Tibial nerve (tissue), 4 donors: Measurements from ENCODE around the gene HNRNPUL1. TPM values are rescaled to one million over a fixed set of nuclear protein-coding genes. Genes with fewer than 3 reads are reported as not detected.

Source experiments
- DNase-seq, 2 donors: peaks; one replicate each; pipeline ENCODE4 v3.0.0-alpha.2; 2019; ENCODE audit warnings: low spot score in 2 of 2
- H3K27ac ChIP-seq, 4 donors: fragments of 200-600 bp; sonication (generic) in 3 of 4; one replicate each; pipeline ENCODE4 v1.5.1; 2017 to 2019; ENCODE audit warnings: mild to moderate bottlenecking in 1 of 4
- H3K27me3 ChIP-seq, 2 donors: fragments of 200-600 bp; sonication (generic) in 1 of 2; one replicate each; pipeline versions ENCODE4 v1.5.1 to v1.6.0; 2017 to 2019
- H3K36me3 ChIP-seq, 3 donors: fragments of 200-600 bp; sonication (generic); one replicate each; pipeline ENCODE4 v1.5.1; 2018 to 2019
- H3K4me1 ChIP-seq, 4 donors: fragments of 200-600 bp; sonication (generic) in 3 of 4; one replicate each; pipeline ENCODE4 v1.5.1; 2017 to 2019
- H3K4me3 ChIP-seq, 4 donors: fragments of 200-600 bp; sonication (generic) in 3 of 4; one replicate each; pipeline ENCODE4 v1.5.1; 2017 to 2019; ENCODE audit warnings: mild to moderate bottlenecking in 1 of 4, moderate library complexity in 1 of 4
- H3K9me3 ChIP-seq, 4 donors: fragments of 200-600 bp; sonication (generic) in 3 of 4; one replicate each; pipeline ENCODE4 v1.5.1; 2017 to 2019
- CTCF ChIP-seq, 5 experiments: fragments of 200-600 bp in 3 of 5; fragments of 450-650 bp in 2 of 5; sonication (generic) in 3 of 5; IDR thresholded peaks; one replicate each; pipeline ENCODE4 v1.5.1; 2016 to 2019; ENCODE audit warnings: antibody characterized with exemption in 5 of 5, mild to moderate bottlenecking in 3 of 5, moderate library complexity in 2 of 5
- EP300 ChIP-seq, 2 donors: sonication (generic); formaldehyde crosslinking; IDR thresholded peaks; one replicate each; pipeline ENCODE4 v1.6.1; 2017; ENCODE audit warnings: antibody characterized with exemption in 2 of 2, mild to moderate bottlenecking in 1 of 2
- POLR2A ChIP-seq, 2 donors: fragments of 450-650 bp; IDR thresholded peaks; one replicate each; pipeline ENCODE4 v1.6.1; 2017; ENCODE audit warnings: antibody characterized with exemption in 2 of 2, mild to moderate bottlenecking in 2 of 2, moderate library complexity in 2 of 2
- WGBS, 2 donors: methylation state at CpG; one replicate each; pipeline ENCODE4 v1.1.5; 2018; 5-methylcytosine and 5-hydroxymethylcytosine counted together
- total RNA-seq, 4 donors: library from RNA; depleted of rRNA; stranded (reverse); fragments of >200 nt; gene quantifications; one replicate each; pipeline ENCODE4 v1.1.0, GENCODE V29; 2016

HNRNPUL1 gene
- total RNA-seq, 4 donors from 2014 or later = 136 to 163 (median 146) TPM

GRCh38 chr19:41249707-41250423 lies 14.3 kb upstream of the HNRNPUL1 start:
- H3K27me3 ChIP-seq = no peaks in the 10 kb centered on the region
- no peak for DNase-seq
- whole genome bisulfite sequencing, 2 donors = 93% methylated on average over 9 of the region's 9 CpGs
- no peaks in the 10 kb centered on the region for H3K9me3 ChIP-seq
- H3K4me1 ChIP-seq = no peaks in the 10 kb centered on the region
- H3K4me3 ChIP-seq = no peak overlapping the region
- TF ChIP-seq EP300 (IDR thresholded peaks at IDR 0.05) (no peak), POLR2A (IDR thresholded peaks at IDR 0.05) (no peak), CTCF (IDR thresholded peaks at IDR 0.05) (no peak)
- no peak overlapping the region for H3K27ac ChIP-seq
- H3K36me3 ChIP-seq = peaks cover 0 to 100% (median 8%) of the 10 kb centered on the region in 3 donors

- no peaks in the 10 kb centered on the region for H3K27me3 ChIP-seq
- peaks cover 8 to 100% (median 9%) of the 10 kb centered on the region in 3 donors for H3K36me3 ChIP-seq
- no peak overlapping the region for H3K27ac ChIP-seq
- WGBS, 2 donors = 90 to 92% methylated on average over 6 of the region's 6 CpGs
- no peaks in the 10 kb centered on the region for H3K4me1 ChIP-seq
- H3K4me3 ChIP-seq = no peak overlapping the region
- TF ChIP-seq EP300 (IDR thresholded peaks at IDR 0.05) (no peak), CTCF (IDR thresholded peaks at IDR 0.05) (no peak), POLR2A (IDR thresholded peaks at IDR 0.05) (no peak)
- no peak for DNase-seq
- no peaks in the 10 kb centered on the region for H3K9me3 ChIP-seq
These were observed 10.5 kb upstream of the HNRNPUL1 start for GRCh38 chr19:41253660-41254059.

DNA sequence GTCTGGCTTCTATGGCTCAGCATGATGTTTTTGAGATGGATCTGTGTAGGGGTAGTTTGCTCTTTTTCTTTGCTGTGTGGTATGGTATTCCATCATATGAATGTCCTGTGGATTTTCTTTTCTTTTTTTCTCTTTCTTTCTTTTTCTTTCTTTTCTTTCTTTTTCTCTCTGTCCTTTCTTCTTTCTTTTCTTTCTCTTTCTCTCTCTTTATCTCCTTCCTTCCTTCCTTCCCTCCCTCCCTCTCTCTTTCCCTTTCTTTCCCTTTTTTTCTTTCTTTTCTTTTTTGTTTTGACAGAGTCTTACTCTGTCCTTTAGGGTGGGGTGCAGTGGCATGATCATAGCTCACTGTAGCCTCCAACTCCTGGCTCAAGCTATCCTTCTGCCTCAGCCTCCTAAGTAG lies 9.0 kb upstream of the HNRNPUL1 start:
- H3K27ac ChIP-seq = no peak overlapping the region
- peaks cover 6 to 100% (median 9%) of the 10 kb centered on the region in 3 donors for H3K36me3 ChIP-seq
- H3K9me3 ChIP-seq = no peaks in the 10 kb centered on the region
- H3K4me1 ChIP-seq = no peaks in the 10 kb centered on the region
- H3K27me3 ChIP-seq = no peaks in the 10 kb centered on the region
- no peak overlapping the region for H3K4me3 ChIP-seq
- TF ChIP-seq CTCF (IDR thresholded peaks at IDR 0.05) (no peak), EP300 (IDR thresholded peaks at IDR 0.05) (no peak), POLR2A (IDR thresholded peaks at IDR 0.05) (no peak)
- no peak for DNase-seq

- Histone ChIP-seq H3K36me3 (peaks cover 0 to 39% (median 9%) of the 10 kb centered on the region in 3 donors), H3K9me3 (no peaks in the 10 kb centered on the region), H3K27me3 (no peaks in the 10 kb centered on the region), H3K27ac (peak overlapping the region; percentile 94 to 100 (median 98)), H3K4me3 (peak overlapping the region; percentile 63 to 70 (median 68)), H3K4me1 (peaks cover 0 to 24% (median 13%) of the 10 kb centered on the region in 4 donors)
- no peak for TF ChIP-seq EP300 (IDR thresholded peaks at IDR 0.05)
- no peak for TF ChIP-seq POLR2A (IDR thresholded peaks at IDR 0.05)
- TF ChIP-seq CTCF (IDR thresholded peaks at IDR 0.05) = no peak
- DNase-seq = peak in 1 of 2 donors; percentile 14
- 56% methylated on average over 10 of the region's 10 CpGs for WGBS, 2 donors
These were observed 2.5 kb upstream of the HNRNPUL1 start for GRCh38 chr19:41261474-41262190.
